Thyroid gland (tissue), 4 donors: ENCODE measurements around the gene RBP4.

Experiments
- CTCF ChIP-seq, 6 experiments: fragments of 200-600 bp in 3 of 6; fragments of 450-650 bp in 3 of 6; sonication (generic) in 3 of 6; IDR thresholded peaks; one replicate each; pipeline ENCODE4 v1.5.1; 2016 to 2019; ENCODE audit warnings: antibody characterized with exemption in 6 of 6, mild to moderate bottlenecking in 2 of 6, inconsistent platforms in 1 of 6, moderate library complexity in 1 of 6
- POLR2A ChIP-seq, 2 donors: fragments of 450-650 bp; IDR thresholded peaks; one replicate each; pipeline ENCODE4 v1.6.1; 2017; ENCODE audit warnings: antibody characterized with exemption in 2 of 2, mild to moderate bottlenecking in 2 of 2, moderate library complexity in 1 of 2

GRCh38 chr10:93598157-93598556, 2.9 kb downstream of the RBP4 start:
- TF ChIP-seq CTCF (IDR thresholded peaks at IDR 0.05) (no peak), POLR2A (IDR thresholded peaks at IDR 0.05) (no peak)
